Measurements from ENCODE around the gene TGFB3. TPM values are rescaled to one million over a fixed set of nuclear protein-coding genes. Genes with fewer than 3 reads are reported as not detected.

TGFB3 gene
- total RNA-seq, 4 donors from 2014 or later, result 16.1 to 85.3 (median 55.0) TPM

DNA sequence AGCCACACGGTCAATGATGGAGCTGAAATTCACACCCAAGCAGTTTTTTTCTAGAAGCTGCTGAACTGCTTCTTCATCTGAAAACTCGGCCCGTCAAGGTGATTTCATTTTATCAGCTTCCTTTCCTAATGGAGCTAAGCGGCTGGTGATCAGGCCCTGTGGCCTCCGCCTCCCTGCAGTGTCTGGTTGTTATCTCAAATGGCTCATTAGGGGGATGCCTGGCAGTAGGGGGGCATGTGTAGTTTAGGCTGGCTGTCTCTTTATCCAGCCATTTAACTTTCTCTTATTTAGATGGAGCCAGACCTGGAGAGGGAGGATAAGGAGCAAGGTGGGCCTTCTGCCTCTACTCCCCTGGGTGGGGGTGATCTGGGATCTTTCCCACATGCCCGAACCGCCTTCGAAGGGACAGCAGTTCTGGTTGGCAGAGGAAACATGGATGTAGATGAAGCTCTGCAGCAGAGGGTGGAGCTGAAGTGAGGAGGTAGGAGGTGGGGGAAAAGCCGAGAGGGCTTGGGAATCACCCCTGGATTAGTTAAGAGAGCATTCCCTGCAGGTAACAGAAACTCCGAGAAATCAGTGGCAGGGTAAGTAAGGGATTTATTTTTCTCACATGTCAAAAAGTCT, 64.4 kb downstream of the TGFB3 start:
- no peak for TF ChIP-seq POLR2A (IDR thresholded peaks at IDR 0.05)
- TF ChIP-seq, protein P1, sequence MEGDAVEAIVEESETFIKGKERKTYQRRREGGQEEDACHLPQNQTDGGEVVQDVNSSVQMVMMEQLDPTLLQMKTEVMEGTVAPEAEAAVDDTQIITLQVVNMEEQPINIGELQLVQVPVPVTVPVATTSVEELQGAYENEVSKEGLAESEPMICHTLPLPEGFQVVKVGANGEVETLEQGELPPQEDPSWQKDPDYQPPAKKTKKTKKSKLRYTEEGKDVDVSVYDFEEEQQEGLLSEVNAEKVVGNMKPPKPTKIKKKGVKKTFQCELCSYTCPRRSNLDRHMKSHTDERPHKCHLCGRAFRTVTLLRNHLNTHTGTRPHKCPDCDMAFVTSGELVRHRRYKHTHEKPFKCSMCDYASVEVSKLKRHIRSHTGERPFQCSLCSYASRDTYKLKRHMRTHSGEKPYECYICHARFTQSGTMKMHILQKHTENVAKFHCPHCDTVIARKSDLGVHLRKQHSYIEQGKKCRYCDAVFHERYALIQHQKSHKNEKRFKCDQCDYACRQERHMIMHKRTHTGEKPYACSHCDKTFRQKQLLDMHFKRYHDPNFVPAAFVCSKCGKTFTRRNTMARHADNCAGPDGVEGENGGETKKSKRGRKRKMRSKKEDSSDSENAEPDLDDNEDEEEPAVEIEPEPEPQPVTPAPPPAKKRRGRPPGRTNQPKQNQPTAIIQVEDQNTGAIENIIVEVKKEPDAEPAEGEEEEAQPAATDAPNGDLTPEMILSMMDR (IDR thresholded peaks at IDR 0.05), result no peak

DNA sequence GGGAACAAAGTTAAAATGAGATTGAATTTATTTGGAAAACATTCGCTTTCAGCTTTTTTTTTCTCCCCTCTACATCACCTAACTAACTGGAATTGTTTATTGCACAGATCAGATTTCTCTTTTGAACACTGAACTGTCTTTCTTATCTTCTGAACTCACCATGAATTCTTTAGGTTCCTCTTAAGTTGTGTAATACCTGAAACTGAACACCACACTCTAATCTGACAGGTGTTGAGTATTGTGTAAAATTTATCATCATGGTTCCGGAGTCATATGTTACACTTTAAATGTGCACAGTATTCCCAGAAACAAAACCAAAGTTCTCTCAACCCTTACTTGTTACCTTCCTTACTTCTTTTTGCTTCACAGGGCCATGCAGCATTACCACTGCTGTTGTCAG, 66.8 kb downstream of the TGFB3 start:
- H3K9me3 ChIP-seq, result no peaks in the 10 kb centered on the region
- H3K36me3 ChIP-seq, result no peaks in the 10 kb centered on the region
- H3K4me1 ChIP-seq, result no peaks in the 10 kb centered on the region
- intact Hi-C loops (cut with DNase I; ENCODE audit: low total_unique reads), result no loop called here
- TF ChIP-seq POLR2A (IDR thresholded peaks at IDR 0.05), result no peak
- TF ChIP-seq, protein P1 (IDR thresholded peaks at IDR 0.05), result no peak
- no peak overlapping the region for H3K4me3 ChIP-seq
- H3K27ac ChIP-seq, result no peak overlapping the region
- H3K27me3 ChIP-seq, result no peaks in the 10 kb centered on the region
- no peak for DNase-seq

More for the DNA sequence above, 64.4 kb downstream of the TGFB3 start:
- Histone ChIP-seq H3K4me1 (no peaks in the 10 kb centered on the region), H3K36me3 (no peaks in the 10 kb centered on the region), H3K4me3 (no peak overlapping the region), H3K27me3 (no peaks in the 10 kb centered on the region), H3K27ac (no peak overlapping the region), H3K9me3 (no peaks in the 10 kb centered on the region)
- intact Hi-C loops (cut with DNase I; ENCODE audit: low total_unique reads), result no loop called here
- no peak for DNase-seq

DNA sequence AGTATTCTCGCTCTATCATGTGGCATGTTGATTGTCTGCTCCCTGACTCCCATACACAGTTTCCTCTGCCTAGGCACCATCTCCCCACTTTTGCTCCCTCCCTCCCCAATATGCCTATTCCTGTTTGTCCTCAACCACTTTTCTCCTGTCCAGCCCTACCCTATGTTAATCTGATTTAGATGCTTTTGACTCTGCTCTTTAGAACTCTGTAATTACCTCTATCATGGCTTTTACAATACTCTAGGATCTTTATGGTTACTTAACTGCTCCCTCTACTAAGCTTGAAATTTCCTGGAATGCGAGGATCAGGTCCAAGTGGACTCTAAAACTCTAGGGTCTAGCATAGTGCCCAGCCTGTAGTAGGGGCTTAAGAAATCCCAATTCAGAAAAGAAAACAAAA, 68.6 kb downstream of the TGFB3 start:
- Histone ChIP-seq H3K4me3 (no peak overlapping the region), H3K27me3 (no peaks in the 10 kb centered on the region), H3K27ac (no peak overlapping the region), H3K4me1 (no peaks in the 10 kb centered on the region), H3K9me3 (no peaks in the 10 kb centered on the region), H3K36me3 (no peaks in the 10 kb centered on the region)
- intact Hi-C loops (cut with DNase I; ENCODE audit: low total_unique reads), result no loop called here
- no peak for DNase-seq
- no peak for TF ChIP-seq POLR2A (IDR thresholded peaks at IDR 0.05)
- TF ChIP-seq, protein P1 (IDR thresholded peaks at IDR 0.05), result no peak

DNA sequence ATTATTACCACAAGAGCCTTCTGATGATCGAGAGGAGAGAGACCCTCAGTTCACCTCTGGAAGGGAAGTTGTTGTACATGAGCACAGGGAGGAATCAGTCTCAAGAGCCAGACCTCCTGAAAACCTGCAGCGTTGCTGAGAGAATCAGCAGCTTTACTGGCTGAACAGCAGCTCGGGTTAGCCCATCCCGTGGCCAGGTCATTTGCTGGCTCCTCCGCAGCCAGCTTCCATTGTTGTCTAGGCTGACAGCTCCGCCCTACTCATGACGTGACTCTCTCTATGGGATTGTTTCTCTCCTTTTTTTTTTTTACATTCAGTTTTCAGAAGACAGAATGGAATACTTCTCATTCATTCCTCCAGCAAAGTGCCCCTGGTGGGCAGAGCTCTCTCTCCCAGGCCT, 69.9 kb downstream of the TGFB3 start:
- no peak overlapping the region for H3K27ac ChIP-seq
- no peak for DNase-seq
- H3K27me3 ChIP-seq, result no peaks in the 10 kb centered on the region
- intact Hi-C loops (cut with DNase I; ENCODE audit: low total_unique reads), result no loop called here
- no peaks in the 10 kb centered on the region for H3K9me3 ChIP-seq
- no peaks in the 10 kb centered on the region for H3K36me3 ChIP-seq
- no peak for TF ChIP-seq POLR2A (IDR thresholded peaks at IDR 0.05)
- TF ChIP-seq, protein P1 (IDR thresholded peaks at IDR 0.05), result no peak
- H3K4me1 ChIP-seq, result no peaks in the 10 kb centered on the region
- no peak overlapping the region for H3K4me3 ChIP-seq

DNA sequence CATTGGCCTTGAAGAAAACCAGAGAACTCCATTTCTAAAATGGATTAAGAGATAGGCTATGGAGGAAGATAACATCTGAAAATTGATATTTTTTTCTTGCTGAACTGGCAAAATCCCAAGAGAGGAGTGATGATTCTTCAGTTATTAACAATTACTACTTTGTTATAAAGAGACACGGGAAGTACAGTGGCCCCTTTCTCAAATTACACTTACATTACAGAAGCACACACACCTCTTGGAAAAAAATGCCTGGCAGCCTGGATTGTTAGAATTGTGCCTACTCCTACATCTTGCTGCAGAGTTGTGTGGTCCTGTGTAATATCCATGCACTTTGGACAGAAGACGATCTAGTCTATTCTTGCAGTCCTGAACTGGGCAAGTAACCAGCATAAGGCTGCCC, 71.7 kb downstream of the TGFB3 start:
- TF ChIP-seq, protein P1 (IDR thresholded peaks at IDR 0.05), result no peak
- no peak for TF ChIP-seq POLR2A (IDR thresholded peaks at IDR 0.05)
- intact Hi-C loops (cut with DNase I; ENCODE audit: low total_unique reads), result no loop called here
- Histone ChIP-seq H3K27me3 (no peaks in the 10 kb centered on the region), H3K9me3 (no peaks in the 10 kb centered on the region), H3K36me3 (no peaks in the 10 kb centered on the region), H3K4me3 (no peak overlapping the region), H3K4me1 (no peaks in the 10 kb centered on the region), H3K27ac (no peak overlapping the region)
- DNase-seq, result no peak

All from uterus (tissue), 4 donors.